Measurements from ENCODE around the gene LINC01488. TPM values are rescaled to one million over a fixed set of nuclear protein-coding genes. Genes with fewer than 3 reads are reported as not detected.

Gene LINC01488
- polyA plus RNA-seq, 1 of the 3 experiments (the other 2 are of a cell fraction), result not detected

GRCh38 chr11:69470793-69471728, 10.4 kb upstream of the LINC01488 start (continued):
- TF ChIP-seq NFIC (IDR thresholded peaks at IDR 0.05; ENCODE audit: borderline replicate concordance) (no peak), EZH2phosphoT487 (IDR thresholded peaks at IDR 0.05; ENCODE audit: borderline replicate concordance, low read depth) (no peak), TAF1 (IDR thresholded peaks at IDR 0.05; ENCODE audit: borderline replicate concordance, low read depth, low read length) (no peak), NRF1 (IDR thresholded peaks at IDR 0.05; ENCODE audit: low read depth, low read length) (no peak), MAX (IDR thresholded peaks at IDR 0.05; ENCODE audit: low read depth) (no peak), GATA2 (CRISPR knock-in tag; IDR thresholded peaks at IDR 0.05) (no peak), EP300 (IDR thresholded peaks at IDR 0.05; ENCODE audit: borderline replicate concordance in 1 of 2, low read depth in 1 of 2, low read length in 1 of 2) (no peak), FOXM1 (IDR thresholded peaks at IDR 0.05; ENCODE audit: low read depth) (no peak), FOSL2 (IDR thresholded peaks at IDR 0.05; ENCODE audit: borderline replicate concordance, low read depth) (no peak), MXI1 (IDR thresholded peaks at IDR 0.05; ENCODE audit: low read depth, low read length) (no peak), SMC3 (IDR thresholded peaks at IDR 0.05; ENCODE audit: low read depth, low read length) (no peak)
- TF ChIP-seq, protein P1, sequence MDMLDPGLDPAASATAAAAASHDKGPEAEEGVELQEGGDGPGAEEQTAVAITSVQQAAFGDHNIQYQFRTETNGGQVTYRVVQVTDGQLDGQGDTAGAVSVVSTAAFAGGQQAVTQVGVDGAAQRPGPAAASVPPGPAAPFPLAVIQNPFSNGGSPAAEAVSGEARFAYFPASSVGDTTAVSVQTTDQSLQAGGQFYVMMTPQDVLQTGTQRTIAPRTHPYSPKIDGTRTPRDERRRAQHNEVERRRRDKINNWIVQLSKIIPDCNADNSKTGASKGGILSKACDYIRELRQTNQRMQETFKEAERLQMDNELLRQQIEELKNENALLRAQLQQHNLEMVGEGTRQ (IDR thresholded peaks at IDR 0.05; ENCODE audit: borderline replicate concordance, low read depth, low read length), result no peak

DNA sequence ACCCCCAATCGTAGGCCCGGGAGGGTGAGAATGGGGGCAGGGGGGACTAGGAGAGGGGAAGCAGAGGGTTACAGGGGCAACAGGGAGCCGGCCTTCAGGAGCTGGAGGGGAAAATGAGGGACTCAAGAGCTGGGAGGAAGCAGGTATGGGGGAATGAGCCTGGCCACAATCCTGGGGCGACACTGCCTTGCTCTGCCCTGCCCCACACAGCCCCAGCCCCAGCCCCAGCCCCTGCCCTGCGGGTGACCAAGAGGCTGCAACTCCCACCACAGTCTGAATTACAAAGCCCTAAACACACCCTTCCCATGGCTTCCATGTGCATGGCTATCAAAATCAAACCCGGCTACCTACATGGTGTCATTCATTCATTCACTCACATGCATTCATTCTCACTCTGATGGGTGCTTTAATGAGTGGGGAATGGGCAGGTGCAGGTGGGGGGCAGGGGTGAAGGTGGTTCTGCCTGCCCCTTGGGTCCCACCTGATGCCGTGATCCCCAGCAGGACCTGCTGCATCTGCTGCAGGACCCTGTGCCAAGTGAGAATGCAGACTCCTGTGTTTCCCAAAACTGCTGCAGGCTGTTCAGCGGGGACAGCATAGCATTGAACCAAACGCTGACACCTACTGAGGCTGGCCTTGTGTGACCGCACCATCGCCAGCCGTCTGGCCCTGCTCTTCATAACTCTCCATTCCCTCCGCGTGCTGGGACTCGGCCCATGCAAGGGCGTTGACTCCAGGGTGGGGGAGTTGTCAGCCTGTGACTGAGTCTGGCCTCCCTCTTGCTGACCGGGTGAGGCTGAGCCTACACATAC, 9.5 kb upstream of the LINC01488 start:
- Histone ChIP-seq H3K4me1 (ENCODE audit: control insufficient read depth in 1 of 2, insufficient read depth in 2 of 2, low read depth in 1 of 2, low read length in 1 of 2) (peaks cover 0 to 11% of the 10 kb centered on the region in 2 experiments; a peak in 1 of 4 replicates), H3K79me2 (ENCODE audit: insufficient read depth) (no peaks in the 10 kb centered on the region), H2AFZ (ENCODE audit: low read depth) (no peak overlapping the region), H3K36me3 (replicated peaks in 1 of 2; ENCODE audit: control insufficient read depth in 1 of 2, insufficient read depth in 2 of 2, low read length in 1 of 2) (no peaks in the 10 kb centered on the region), H3K9me2 (no peaks in the 10 kb centered on the region), H3K9ac (no peak overlapping the region), H3K27me3 (ENCODE audit: insufficient read depth) (no peaks in the 10 kb centered on the region), H3K4me3 (ENCODE audit: low read depth in 2 of 2, low read length in 1 of 2) (no peak overlapping the region), H3K27ac (ENCODE audit: low read depth in 2 of 2, low read length in 1 of 2) (no peak overlapping the region), H4K20me1 (ENCODE audit: insufficient read depth) (no peaks in the 10 kb centered on the region), H3K9me3 (no peaks in the 10 kb centered on the region), H3F3A (replicated peaks; ENCODE audit: insufficient read depth) (no peaks in the 10 kb centered on the region), H3K4me2 (no peak overlapping the region)
- POLR2A ChIA-PET, result no interaction called here
- DNase-seq, result no peak
- CTCF ChIA-PET, result no interaction called here
- WGBS (ENCODE audit: low lambda C conversion rate), result 96% methylated on average over 14 of the region's 17 CpGs
- no peak for TF ChIP-seq TEAD4 (IDR thresholded peaks at IDR 0.05; ENCODE audit: borderline replicate concordance, insufficient read depth)
- TF ChIP-seq, protein P2, sequence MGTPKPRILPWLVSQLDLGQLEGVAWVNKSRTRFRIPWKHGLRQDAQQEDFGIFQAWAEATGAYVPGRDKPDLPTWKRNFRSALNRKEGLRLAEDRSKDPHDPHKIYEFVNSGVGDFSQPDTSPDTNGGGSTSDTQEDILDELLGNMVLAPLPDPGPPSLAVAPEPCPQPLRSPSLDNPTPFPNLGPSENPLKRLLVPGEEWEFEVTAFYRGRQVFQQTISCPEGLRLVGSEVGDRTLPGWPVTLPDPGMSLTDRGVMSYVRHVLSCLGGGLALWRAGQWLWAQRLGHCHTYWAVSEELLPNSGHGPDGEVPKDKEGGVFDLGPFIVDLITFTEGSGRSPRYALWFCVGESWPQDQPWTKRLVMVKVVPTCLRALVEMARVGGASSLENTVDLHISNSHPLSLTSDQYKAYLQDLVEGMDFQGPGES (IDR thresholded peaks at IDR 0.05; ENCODE audit: low read depth, low read length), result no peak
- no peak for TF ChIP-seq SMC3 (IDR thresholded peaks at IDR 0.05; ENCODE audit: low read depth, low read length)
- no peak for TF ChIP-seq CTCF (IDR thresholded peaks at IDR 0.05)
- no peak for TF ChIP-seq FOXJ3 (CRISPR knock-in tag; IDR thresholded peaks at IDR 0.05)
- TF ChIP-seq, protein P3, sequence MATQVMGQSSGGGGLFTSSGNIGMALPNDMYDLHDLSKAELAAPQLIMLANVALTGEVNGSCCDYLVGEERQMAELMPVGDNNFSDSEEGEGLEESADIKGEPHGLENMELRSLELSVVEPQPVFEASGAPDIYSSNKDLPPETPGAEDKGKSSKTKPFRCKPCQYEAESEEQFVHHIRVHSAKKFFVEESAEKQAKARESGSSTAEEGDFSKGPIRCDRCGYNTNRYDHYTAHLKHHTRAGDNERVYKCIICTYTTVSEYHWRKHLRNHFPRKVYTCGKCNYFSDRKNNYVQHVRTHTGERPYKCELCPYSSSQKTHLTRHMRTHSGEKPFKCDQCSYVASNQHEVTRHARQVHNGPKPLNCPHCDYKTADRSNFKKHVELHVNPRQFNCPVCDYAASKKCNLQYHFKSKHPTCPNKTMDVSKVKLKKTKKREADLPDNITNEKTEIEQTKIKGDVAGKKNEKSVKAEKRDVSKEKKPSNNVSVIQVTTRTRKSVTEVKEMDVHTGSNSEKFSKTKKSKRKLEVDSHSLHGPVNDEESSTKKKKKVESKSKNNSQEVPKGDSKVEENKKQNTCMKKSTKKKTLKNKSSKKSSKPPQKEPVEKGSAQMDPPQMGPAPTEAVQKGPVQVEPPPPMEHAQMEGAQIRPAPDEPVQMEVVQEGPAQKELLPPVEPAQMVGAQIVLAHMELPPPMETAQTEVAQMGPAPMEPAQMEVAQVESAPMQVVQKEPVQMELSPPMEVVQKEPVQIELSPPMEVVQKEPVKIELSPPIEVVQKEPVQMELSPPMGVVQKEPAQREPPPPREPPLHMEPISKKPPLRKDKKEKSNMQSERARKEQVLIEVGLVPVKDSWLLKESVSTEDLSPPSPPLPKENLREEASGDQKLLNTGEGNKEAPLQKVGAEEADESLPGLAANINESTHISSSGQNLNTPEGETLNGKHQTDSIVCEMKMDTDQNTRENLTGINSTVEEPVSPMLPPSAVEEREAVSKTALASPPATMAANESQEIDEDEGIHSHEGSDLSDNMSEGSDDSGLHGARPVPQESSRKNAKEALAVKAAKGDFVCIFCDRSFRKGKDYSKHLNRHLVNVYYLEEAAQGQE (IDR thresholded peaks at IDR 0.05; ENCODE audit: low read depth, low read length), result no peak
- no peak for TF ChIP-seq MEF2A (IDR thresholded peaks at IDR 0.05; ENCODE audit: borderline replicate concordance, low read depth)
- TF ChIP-seq, protein P1 (IDR thresholded peaks at IDR 0.05; ENCODE audit: borderline replicate concordance, low read depth, low read length), result no peak
- no peak for TF ChIP-seq CHD2 (IDR thresholded peaks at IDR 0.05; ENCODE audit: low read length, partially characterized antibody)
